SK-N-SH (cell line): ENCODE data around the gene MUSK.

Experiments
- ELF1 ChIP-seq: IDR thresholded peaks from 2 replicates; pipeline ENCODE4 v1.4.0; 2012
- EP300 ChIP-seq, 2 experiments: IDR thresholded peaks; 2 replicates each; pipeline versions ENCODE4 v1.4.0 to v1.6.1; 2012; ENCODE audit warnings: borderline replicate concordance in 1 of 2, low read depth in 1 of 2, low read length in 1 of 2
- MXI1 ChIP-seq: IDR thresholded peaks from 2 replicates; pipeline ENCODE4 v1.6.1; 2012; ENCODE audit warnings: mild to moderate bottlenecking, low read depth, low read length, improper control_type of control experiment
- NFIC ChIP-seq: IDR thresholded peaks from 2 replicates; pipeline ENCODE4 v1.4.0; 2012; ENCODE audit warnings: borderline replicate concordance
- POLR2AphosphoS5 ChIP-seq: IDR thresholded peaks from 2 replicates; pipeline ENCODE4 v1.6.1; 2012; ENCODE audit warnings: low read depth, low read length
- SIN3A ChIP-seq: IDR thresholded peaks from 2 replicates; pipeline ENCODE4 v1.6.1; 2012; ENCODE audit warnings: low read depth, mild to moderate bottlenecking, low read length, moderate library complexity, borderline replicate concordance
- TF ChIP-seq, protein P1 (sequence below): fragments of 200-600 bp; sonication (generic); IDR thresholded peaks from 2 replicates; pipeline ENCODE4 v1.6.1; 2017; ENCODE audit warnings: antibody characterized with exemption, mild to moderate bottlenecking, moderate library complexity
- TF ChIP-seq, protein P2 (sequence below): fragments of 150-350 bp; IDR thresholded peaks from 2 replicates; pipeline ENCODE4 v1.6.1; 2017; ENCODE audit warnings: antibody characterized with exemption, low read length, low read depth, borderline replicate concordance

DNA sequence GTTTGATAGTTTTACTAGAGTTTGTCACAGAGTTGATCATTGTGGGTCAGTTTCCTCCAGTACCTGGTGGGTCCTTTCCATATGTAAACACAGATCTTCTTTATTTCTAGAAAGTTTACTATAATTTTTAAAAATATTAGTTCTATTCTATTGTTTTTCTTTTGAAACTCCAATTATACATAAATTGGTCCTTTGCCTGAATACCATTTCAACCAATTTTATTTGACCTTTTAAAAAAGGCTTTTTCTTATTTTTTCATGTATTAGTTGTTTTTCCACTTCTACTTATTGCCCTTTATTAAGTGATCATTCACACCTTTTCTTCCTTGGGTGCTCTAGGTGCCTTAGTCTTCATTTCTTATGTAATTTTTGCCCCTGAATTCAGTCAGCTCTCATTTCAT is 33.0 kb upstream of the MUSK start:
- TF ChIP-seq, protein P1, sequence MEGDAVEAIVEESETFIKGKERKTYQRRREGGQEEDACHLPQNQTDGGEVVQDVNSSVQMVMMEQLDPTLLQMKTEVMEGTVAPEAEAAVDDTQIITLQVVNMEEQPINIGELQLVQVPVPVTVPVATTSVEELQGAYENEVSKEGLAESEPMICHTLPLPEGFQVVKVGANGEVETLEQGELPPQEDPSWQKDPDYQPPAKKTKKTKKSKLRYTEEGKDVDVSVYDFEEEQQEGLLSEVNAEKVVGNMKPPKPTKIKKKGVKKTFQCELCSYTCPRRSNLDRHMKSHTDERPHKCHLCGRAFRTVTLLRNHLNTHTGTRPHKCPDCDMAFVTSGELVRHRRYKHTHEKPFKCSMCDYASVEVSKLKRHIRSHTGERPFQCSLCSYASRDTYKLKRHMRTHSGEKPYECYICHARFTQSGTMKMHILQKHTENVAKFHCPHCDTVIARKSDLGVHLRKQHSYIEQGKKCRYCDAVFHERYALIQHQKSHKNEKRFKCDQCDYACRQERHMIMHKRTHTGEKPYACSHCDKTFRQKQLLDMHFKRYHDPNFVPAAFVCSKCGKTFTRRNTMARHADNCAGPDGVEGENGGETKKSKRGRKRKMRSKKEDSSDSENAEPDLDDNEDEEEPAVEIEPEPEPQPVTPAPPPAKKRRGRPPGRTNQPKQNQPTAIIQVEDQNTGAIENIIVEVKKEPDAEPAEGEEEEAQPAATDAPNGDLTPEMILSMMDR, result no peak
- TF ChIP-seq EP300 (IDR thresholded peaks at IDR 0.05; ENCODE audit: borderline replicate concordance in 1 of 2, low read depth in 1 of 2, low read length in 1 of 2) (no peak), NFIC (no peak), POLR2AphosphoS5 (no peak), MXI1 (no peak), SIN3A (no peak), ELF1 (no peak)
- TF ChIP-seq, protein P2, sequence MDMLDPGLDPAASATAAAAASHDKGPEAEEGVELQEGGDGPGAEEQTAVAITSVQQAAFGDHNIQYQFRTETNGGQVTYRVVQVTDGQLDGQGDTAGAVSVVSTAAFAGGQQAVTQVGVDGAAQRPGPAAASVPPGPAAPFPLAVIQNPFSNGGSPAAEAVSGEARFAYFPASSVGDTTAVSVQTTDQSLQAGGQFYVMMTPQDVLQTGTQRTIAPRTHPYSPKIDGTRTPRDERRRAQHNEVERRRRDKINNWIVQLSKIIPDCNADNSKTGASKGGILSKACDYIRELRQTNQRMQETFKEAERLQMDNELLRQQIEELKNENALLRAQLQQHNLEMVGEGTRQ, result no peak
